GM15510 (cell line): ENCODE results near the gene KMT2B.
A peak's percentile ranks its signal among the peaks of the same experiment; 100 is the strongest.

ENCODE experiments used
- POLR2A ChIP-seq: IDR thresholded peaks from 3 replicates; pipeline ENCODE4 v1.6.1; 2011; ENCODE audit warnings: borderline replicate concordance; ENCODE audit not compliant: insufficient read length; ENCODE audit errors: extremely low read depth

KMT2B gene, protein sequence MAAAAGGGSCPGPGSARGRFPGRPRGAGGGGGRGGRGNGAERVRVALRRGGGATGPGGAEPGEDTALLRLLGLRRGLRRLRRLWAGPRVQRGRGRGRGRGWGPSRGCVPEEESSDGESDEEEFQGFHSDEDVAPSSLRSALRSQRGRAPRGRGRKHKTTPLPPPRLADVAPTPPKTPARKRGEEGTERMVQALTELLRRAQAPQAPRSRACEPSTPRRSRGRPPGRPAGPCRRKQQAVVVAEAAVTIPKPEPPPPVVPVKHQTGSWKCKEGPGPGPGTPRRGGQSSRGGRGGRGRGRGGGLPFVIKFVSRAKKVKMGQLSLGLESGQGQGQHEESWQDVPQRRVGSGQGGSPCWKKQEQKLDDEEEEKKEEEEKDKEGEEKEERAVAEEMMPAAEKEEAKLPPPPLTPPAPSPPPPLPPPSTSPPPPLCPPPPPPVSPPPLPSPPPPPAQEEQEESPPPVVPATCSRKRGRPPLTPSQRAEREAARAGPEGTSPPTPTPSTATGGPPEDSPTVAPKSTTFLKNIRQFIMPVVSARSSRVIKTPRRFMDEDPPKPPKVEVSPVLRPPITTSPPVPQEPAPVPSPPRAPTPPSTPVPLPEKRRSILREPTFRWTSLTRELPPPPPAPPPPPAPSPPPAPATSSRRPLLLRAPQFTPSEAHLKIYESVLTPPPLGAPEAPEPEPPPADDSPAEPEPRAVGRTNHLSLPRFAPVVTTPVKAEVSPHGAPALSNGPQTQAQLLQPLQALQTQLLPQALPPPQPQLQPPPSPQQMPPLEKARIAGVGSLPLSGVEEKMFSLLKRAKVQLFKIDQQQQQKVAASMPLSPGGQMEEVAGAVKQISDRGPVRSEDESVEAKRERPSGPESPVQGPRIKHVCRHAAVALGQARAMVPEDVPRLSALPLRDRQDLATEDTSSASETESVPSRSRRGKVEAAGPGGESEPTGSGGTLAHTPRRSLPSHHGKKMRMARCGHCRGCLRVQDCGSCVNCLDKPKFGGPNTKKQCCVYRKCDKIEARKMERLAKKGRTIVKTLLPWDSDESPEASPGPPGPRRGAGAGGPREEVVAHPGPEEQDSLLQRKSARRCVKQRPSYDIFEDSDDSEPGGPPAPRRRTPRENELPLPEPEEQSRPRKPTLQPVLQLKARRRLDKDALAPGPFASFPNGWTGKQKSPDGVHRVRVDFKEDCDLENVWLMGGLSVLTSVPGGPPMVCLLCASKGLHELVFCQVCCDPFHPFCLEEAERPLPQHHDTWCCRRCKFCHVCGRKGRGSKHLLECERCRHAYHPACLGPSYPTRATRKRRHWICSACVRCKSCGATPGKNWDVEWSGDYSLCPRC (N-terminal part only)

DNA sequence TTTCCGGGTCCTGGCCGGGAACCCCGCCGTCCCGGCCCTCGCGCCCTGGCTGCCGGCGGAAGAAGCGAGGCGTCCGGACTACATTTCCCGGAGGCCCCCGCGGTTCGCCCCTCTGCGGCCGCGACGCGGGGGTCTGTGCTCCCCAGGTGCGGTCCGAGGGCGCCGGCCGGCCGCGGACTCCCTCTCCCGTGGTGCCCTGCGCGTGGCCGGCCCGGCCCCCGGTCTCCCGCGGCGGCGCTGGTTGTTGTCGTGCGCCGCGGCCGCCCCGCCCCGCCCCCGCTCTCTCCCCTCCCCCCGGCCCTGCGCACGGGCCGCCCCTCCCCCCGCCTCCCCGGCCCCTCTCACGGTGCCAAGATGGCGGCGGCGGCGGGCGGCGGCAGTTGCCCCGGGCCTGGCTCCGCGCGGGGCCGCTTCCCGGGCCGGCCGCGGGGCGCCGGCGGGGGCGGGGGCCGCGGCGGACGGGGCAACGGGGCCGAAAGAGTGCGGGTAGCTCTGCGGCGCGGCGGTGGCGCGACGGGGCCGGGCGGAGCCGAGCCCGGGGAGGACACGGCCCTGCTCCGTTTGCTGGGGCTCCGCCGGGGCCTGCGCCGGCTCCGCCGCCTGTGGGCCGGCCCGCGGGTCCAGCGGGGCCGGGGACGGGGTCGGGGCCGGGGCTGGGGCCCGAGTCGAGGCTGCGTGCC lies at the start of gene KMT2B:
Gene KMT2B, plus strand, starts transcription at position 339 of the 680 bp plus-strand sequence. Its CDS starts 16 bp downstream, at position 355.
- TF ChIP-seq POLR2A = peak; percentile 42

DNA sequence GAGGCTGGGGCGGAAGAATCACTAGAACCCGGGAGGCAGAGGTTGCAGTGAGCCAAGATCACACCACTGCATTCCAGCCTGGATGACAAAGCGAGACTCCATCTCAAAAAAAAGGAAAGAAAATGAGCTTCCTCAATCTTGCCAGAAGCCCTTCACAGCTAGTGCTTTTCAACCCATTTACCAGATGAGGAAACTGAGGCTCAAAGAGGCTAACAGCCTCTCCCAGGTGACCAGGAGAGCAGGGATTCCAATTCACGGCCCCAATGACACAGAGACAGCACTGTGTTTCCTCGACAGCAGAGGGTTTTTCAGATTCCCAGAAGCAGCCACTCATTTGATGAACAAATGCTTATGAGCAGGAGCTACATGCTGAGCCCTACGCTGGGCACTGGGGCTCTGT lies 48.2 kb upstream of the KMT2B start:
- no peak for TF ChIP-seq POLR2A

DNA sequence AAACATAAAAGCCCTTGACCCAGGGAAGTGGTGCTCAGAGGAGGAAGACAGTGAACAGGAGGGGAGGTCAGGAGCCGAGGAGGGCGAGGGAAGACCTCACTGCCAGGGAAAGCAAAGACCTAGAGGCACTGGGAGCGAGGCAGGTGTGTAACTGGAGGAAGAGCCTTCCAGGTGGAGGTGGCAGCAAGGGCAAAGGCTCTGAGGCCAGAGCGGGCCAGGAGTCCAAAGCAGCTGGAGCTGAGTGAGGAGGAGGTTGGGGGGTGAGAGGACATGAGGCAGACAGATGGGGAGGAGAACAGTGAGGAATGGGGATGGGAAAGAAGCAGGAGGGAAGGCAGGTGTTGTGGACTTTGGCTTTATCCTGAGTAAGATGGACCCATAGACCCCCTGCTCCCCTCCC lies 47.8 kb upstream of the KMT2B start:
- TF ChIP-seq POLR2A = no peak

DNA sequence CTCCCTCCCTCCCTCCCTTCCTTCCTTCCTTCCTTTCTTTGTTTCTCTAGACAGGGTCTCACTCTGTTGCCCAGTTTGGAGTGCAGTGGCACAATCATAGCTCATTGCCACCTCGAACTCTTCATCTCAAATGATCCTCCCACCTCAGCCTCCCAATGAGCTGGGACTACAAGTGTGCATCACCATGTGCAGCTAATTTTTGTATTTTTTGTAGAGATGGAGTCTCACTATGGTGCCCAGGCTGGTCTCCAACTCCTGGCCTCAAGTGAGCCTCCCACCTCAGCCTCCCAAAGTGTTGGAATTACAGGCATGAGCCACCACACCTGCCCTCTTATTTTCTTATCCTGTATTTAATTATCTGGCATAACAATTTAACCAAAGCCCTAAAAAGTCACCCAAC lies 47.1 kb upstream of the KMT2B start:
- TF ChIP-seq POLR2A = no peak

DNA sequence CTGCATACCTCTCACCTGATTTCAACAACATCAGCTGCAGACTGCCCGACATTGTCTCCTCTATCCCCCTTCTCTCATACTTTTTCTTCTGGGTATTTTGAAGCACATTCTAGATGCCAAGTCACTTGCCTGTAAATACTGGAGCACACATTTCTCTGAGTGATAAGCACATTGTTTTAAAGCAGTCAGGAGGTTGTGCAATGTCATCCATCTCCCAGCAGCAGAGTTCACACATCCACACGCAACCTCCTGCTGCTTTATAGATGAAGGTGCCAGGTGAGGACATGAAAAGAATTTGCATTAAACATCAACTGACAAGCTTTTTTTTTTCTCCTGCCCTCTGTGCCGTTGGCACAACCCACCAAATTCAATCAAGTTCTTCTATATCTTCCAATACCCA lies 46.0 kb upstream of the KMT2B start:
- no peak for TF ChIP-seq POLR2A

DNA sequence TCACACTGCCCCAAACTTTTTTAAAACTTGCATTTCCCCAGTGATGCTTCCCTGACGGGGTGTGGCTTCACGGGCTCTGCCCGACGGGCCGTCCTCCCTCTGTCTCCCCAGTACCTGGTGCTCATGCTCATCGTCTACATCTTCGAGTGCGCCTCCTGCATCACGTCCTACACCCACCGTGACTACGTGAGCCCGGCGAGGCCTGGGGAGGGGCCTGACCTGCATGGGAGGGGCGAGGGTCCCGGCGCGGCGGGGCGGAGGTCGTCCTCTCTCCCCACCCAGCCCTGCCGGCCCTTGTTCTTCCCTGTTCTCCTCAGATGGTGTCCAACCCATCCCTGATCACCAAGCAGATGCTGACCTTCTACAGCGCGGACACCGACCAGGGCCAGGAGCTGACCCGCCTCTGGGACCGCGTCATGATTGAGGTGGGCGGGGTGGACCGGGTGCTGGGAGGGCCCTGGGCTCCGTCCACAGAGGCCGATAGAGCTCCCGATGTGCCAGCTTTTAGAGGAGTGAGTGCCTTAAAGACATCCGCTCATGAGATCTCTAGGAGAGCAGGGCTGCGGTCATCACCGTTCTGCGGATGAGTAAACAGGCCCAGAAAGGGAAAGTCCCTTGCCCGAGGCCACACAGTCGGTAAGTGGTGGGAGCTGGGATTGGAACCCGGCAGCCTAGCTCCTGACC lies 44.5 kb upstream of the KMT2B start:
- no peak for TF ChIP-seq POLR2A

DNA sequence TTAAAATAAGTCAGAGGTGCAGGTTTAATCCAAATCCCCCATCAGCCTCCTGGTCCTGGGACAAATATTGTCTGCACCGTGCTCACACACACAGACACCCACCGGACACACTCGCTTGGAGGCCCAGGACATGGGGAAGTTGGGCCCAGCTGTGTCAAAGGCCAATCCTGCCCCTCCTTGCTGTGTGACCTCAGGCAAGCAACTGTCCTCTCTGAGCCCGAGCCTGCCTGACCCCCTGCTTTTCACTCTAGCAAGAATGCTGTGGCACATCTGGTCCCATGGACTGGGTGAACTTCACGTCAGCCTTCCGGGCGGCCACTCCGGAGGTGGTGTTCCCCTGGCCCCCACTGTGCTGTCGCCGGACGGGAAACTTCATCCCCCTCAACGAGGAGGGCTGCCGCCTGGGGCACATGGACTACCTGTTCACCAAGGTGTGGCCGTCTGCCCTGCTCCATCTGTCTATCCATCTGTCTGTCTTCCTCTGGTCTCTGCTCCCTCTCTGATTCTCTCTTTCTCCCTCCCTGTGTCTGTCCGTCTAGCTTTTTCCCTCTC lies 42.1 kb upstream of the KMT2B start:
- no peak for TF ChIP-seq POLR2A

DNA sequence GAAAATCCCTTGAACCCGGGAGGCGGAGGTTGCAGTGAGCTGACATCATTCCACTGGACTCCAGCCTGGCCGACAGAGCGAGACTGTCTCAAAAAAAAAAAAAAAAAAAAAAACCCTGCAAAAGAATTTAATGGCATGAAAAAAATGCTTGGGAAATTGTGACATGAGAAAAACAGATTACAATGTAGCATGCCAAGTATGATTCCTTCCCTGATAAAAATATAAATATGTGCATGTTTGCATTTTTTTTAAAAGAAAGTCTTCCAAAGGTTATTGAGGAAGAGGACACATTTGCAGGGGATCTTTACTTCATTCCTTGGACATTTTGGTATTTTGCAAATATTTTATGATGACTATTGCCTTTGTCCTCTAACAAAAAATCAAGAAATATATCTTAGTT lies 28.0 kb upstream of the KMT2B start:
- no peak for TF ChIP-seq POLR2A

DNA sequence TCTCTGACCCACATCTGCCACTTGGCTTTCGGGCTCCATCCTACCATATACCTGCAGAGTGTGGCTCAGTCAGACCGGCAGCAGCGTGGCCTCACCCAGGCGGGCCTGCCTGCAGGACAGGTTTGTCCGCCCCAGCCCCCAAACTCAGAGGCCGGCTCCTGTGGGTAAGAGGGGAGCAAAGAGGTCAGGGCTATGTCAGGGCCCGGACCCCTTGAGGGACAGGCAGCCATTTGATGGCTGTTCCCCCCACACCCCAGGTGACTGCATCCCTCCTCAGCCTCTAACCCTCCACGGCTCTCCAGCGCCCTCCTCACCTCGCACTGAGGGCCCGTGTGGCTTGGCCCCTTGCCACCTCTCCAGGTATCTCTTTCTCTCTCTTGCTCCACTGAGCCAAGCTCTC lies 25.8 kb upstream of the KMT2B start:
- TF ChIP-seq POLR2A = no peak

DNA sequence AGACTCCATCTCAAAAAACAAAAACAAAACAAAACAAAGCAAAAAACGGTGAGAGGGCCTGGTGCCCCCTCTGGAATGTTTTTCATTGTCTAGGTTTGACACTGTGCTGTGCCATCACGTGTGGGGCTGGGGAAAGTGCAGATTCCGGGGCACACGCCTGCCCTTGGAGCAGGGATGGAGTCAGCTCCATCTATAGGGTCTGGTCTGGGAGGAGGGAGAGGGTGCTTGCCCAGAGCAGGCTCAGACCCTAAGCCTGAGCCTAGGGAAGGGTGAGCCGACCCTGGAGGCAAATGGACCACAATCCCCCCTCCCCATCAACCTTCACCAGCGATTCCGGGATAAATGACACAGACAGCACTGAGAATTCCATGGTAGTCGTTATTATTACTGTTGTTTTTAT lies 24.4 kb upstream of the KMT2B start:
- TF ChIP-seq POLR2A = no peak

DNA sequence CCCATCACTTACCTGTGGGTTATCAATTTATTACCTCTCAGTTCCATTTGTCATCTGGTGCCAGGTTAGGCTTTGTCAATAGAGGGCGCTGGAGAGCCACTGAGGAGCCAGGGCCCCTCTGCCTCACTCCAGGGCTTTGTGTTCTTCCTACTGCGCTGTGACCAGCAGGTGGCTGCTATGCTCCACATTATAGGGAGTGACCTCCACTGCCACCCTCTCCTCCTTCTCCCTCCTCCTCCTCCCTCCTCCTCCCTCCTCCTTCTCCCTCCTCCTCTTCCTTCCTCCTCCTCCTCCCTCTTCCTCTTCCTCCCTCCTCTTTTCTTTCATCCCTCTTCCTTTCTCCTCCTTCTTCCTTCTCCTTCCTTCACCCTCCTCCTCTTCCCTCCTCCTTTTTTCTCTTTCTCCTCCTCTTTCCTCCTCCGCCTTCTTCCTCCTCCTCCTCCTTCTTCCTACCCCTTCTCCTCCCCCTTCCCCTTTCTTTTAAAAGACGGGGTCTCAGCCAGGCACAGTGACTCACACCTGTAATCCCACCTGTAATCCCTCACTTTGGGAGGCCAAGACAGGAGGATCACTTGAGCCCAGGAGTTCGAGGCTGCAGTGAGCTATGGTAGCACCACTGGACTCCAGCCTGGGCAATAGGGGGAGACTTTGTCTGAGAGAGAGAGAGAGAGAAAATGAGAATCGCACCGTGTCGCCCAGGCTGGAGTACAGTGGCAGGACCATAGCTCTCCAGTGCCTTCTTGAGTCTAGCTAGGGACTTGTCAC lies 23.8 kb upstream of the KMT2B start:
- no peak for TF ChIP-seq POLR2A

DNA sequence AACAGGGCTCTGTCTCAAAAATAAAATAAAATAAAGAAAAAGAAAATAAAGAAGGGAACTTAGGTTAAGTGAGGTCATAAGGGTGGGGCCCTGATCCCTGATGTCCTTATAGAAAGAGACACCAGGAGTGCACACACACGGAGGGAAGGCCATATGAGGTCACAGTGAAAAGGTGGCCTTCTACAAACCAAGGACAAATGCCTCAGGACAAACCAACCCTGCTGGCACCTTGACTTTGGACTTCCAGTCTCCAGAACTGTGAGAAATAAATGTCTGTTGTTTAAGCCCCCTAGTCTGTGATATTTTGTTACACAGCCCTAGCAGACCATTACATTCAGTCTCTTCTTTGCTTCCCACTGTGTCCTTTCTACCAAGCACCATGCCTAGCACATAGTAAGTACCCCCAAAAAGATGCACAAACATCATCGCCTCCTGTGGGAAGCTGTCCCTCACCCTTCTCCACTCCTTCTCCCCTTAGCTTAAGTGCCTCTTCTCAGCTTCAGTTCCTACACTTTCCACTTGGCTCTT lies 21.8 kb upstream of the KMT2B start:
- no peak for TF ChIP-seq POLR2A
